ENCODE results near the gene TTF2. TPM values are rescaled to one million over a fixed set of nuclear protein-coding genes. Genes with fewer than 3 reads are reported as not detected.
A peak's percentile ranks its signal among the peaks of the same experiment; 100 is the strongest.

The TTF2 gene
- total and polyA plus RNA-seq, 2 experiments from 2014 or later: 84.7 to 85.4 TPM

- Mint-ChIP-seq H3K9me3 (no peaks in the 10 kb centered on the region), H3K27ac (peak overlapping the region; percentile 95), H3K4me1 (peaks cover 18% of the 10 kb centered on the region), H3K4me3 (no peak overlapping the region), H3K36me3 (ENCODE audit: low read depth) (peaks cover 92% of the 10 kb centered on the region), H3K27me3 (ENCODE audit: insufficient read depth, low read depth, poor library complexity) (no peaks in the 10 kb centered on the region)
- Histone ChIP-seq H3K4me2 (no peak overlapping the region), H3K27ac (ENCODE audit: low read depth) (no peak overlapping the region), H3K4me3 (no peak overlapping the region), H3K9me2 (ENCODE audit: insufficient read depth) (no peaks in the 10 kb centered on the region), H4K20me1 (replicated peaks; ENCODE audit: insufficient read depth) (peaks cover 10% of the 10 kb centered on the region; the same call in 1 of the 2 replicates), H3K27me3 (ENCODE audit: insufficient read depth) (no peaks in the 10 kb centered on the region), H3K36me3 (ENCODE audit: insufficient read depth) (peaks cover 82% of the 10 kb centered on the region), H2AFZ (no peak overlapping the region), H3K4me1 (ENCODE audit: insufficient read depth) (peaks cover 7% of the 10 kb centered on the region; the same call in 1 of the 2 replicates), H3K79me2 (replicated peaks; ENCODE audit: insufficient read depth) (no peaks in the 10 kb centered on the region), H3F3A (replicated peaks; ENCODE audit: low read depth) (0 out of 2 replicates have a peak, but pooled peaks cover 3% of the 10 kb centered on the region)
- ATAC-seq (no peak), DNase-seq (ENCODE audit: low spot score) (no peak)
- TF ChIP-seq JUNB (IDR thresholded peaks at IDR 0.05; ENCODE audit: unreplicated experiment): no peak
- TF ChIP-seq REST (IDR thresholded peaks at IDR 0.05; ENCODE audit: unreplicated experiment): no peak
- TF ChIP-seq EZH2 (IDR thresholded peaks at IDR 0.05; ENCODE audit: low read depth, unreplicated experiment): no peak
- TF ChIP-seq STAT1 (IDR thresholded peaks at IDR 0.05; ENCODE audit: unreplicated experiment): no peak
- no peak for TF ChIP-seq EZH2phosphoT487 (IDR thresholded peaks at IDR 0.05; ENCODE audit: unreplicated experiment)
- no peak for TF ChIP-seq CREB1 (CRISPR knock-in tag; IDR thresholded peaks at IDR 0.05; ENCODE audit: low read depth)
- TF ChIP-seq ZNF114 (CRISPR knock-in tag; IDR thresholded peaks at IDR 0.05): no peak
- TF ChIP-seq NANOG (IDR thresholded peaks at IDR 0.05; ENCODE audit: borderline replicate concordance): no peak
- TF ChIP-seq ZNF331 (CRISPR knock-in tag; IDR thresholded peaks at IDR 0.05; ENCODE audit: low read depth): no peak
- TF ChIP-seq, protein P1, sequence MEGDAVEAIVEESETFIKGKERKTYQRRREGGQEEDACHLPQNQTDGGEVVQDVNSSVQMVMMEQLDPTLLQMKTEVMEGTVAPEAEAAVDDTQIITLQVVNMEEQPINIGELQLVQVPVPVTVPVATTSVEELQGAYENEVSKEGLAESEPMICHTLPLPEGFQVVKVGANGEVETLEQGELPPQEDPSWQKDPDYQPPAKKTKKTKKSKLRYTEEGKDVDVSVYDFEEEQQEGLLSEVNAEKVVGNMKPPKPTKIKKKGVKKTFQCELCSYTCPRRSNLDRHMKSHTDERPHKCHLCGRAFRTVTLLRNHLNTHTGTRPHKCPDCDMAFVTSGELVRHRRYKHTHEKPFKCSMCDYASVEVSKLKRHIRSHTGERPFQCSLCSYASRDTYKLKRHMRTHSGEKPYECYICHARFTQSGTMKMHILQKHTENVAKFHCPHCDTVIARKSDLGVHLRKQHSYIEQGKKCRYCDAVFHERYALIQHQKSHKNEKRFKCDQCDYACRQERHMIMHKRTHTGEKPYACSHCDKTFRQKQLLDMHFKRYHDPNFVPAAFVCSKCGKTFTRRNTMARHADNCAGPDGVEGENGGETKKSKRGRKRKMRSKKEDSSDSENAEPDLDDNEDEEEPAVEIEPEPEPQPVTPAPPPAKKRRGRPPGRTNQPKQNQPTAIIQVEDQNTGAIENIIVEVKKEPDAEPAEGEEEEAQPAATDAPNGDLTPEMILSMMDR (conservative IDR thresholded peaks at IDR 0.05; ENCODE audit: low read depth in 2 of 2): no peak
- TF ChIP-seq POLR2AphosphoS5 (IDR thresholded peaks at IDR 0.05; ENCODE audit: low read depth): no peak
- TF ChIP-seq, protein P2, sequence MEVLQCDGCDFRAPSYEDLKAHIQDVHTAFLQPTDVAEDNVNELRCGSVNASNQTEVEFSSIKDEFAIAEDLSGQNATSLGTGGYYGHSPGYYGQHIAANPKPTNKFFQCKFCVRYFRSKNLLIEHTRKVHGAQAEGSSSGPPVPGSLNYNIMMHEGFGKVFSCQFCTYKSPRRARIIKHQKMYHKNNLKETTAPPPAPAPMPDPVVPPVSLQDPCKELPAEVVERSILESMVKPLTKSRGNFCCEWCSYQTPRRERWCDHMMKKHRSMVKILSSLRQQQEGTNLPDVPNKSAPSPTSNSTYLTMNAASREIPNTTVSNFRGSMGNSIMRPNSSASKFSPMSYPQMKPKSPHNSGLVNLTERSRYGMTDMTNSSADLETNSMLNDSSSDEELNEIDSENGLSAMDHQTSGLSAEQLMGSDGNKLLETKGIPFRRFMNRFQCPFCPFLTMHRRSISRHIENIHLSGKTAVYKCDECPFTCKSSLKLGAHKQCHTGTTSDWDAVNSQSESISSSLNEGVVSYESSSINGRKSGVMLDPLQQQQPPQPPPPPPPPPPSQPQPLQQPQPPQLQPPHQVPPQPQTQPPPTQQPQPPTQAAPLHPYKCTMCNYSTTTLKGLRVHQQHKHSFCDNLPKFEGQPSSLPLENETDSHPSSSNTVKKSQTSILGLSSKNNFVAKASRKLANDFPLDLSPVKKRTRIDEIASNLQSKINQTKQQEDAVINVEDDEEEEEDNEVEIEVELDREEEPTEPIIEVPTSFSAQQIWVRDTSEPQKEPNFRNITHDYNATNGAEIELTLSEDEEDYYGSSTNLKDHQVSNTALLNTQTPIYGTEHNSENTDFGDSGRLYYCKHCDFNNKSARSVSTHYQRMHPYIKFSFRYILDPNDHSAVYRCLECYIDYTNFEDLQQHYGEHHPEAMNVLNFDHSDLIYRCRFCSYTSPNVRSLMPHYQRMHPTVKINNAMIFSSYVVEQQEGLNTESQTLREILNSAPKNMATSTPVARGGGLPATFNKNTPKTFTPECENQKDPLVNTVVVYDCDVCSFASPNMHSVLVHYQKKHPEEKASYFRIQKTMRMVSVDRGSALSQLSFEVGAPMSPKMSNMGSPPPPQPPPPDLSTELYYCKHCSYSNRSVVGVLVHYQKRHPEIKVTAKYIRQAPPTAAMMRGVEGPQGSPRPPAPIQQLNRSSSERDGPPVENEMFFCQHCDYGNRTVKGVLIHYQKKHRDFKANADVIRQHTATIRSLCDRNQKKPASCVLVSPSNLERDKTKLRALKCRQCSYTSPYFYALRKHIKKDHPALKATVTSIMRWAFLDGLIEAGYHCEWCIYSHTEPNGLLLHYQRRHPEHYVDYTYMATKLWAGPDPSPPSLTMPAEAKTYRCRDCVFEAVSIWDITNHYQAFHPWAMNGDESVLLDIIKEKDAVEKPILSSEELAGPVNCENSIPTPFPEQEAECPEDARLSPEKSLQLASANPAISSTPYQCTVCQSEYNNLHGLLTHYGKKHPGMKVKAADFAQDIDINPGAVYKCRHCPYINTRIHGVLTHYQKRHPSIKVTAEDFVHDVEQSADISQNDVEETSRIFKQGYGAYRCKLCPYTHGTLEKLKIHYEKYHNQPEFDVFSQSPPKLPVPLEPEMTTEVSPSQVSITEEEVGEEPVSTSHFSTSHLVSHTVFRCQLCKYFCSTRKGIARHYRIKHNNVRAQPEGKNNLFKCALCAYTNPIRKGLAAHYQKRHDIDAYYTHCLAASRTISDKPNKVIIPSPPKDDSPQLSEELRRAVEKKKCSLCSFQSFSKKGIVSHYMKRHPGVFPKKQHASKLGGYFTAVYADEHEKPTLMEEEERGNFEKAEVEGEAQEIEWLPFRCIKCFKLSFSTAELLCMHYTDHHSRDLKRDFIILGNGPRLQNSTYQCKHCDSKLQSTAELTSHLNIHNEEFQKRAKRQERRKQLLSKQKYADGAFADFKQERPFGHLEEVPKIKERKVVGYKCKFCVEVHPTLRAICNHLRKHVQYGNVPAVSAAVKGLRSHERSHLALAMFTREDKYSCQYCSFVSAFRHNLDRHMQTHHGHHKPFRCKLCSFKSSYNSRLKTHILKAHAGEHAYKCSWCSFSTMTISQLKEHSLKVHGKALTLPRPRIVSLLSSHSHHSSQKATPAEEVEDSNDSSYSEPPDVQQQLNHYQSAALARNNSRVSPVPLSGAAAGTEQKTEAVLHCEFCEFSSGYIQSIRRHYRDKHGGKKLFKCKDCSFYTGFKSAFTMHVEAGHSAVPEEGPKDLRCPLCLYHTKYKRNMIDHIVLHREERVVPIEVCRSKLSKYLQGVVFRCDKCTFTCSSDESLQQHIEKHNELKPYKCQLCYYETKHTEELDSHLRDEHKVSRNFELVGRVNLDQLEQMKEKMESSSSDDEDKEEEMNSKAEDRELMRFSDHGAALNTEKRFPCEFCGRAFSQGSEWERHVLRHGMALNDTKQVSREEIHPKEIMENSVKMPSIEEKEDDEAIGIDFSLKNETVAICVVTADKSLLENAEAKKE (CRISPR knock-in tag; IDR thresholded peaks at IDR 0.05): no peak
- TF ChIP-seq ETS1 (IDR thresholded peaks at IDR 0.05): no peak
These were observed 34.9 kb downstream of the TTF2 start for GRCh38 chr1:117094841-117095604.
